H9 (cell line): ENCODE measurements around the gene NEK8. TPM values are rescaled to one million over a fixed set of nuclear protein-coding genes. Genes with fewer than 3 reads are reported as not detected.
"Not testable (repeated sequence)": the region's sequence is repeated elsewhere in the genome, so short reads cannot be mapped to it uniquely, and the experiment has no call there.

Experiments used
- DNase-seq: peaks from one replicate; pipeline ENCODE4 v3.0.0-alpha.2; 2017
- H2AFZ ChIP-seq: one replicate; pipeline ENCODE4 v1.6.1; 2013; ENCODE audit warnings: mild to moderate bottlenecking, low read length, control low read depth, moderate library complexity
- H2AK5ac ChIP-seq: 2 replicates; pipeline ENCODE4 v1.6.1; 2013; ENCODE audit warnings: low read length, control low read depth, mixed read lengths; ENCODE audit not compliant: insufficient read length
- H2BK120ac ChIP-seq: one replicate; pipeline ENCODE4 v1.6.1; 2013; ENCODE audit warnings: low read depth, mild to moderate bottlenecking, low read length, control low read depth, inconsistent platforms; ENCODE audit not compliant: poor library complexity, severe bottlenecking
- H2BK12ac ChIP-seq: 2 replicates; pipeline ENCODE4 v1.6.1; 2013; ENCODE audit warnings: low read length, control low read depth, mixed read lengths, low read depth; ENCODE audit not compliant: insufficient read length
- H2BK15ac ChIP-seq: 2 replicates; pipeline ENCODE4 v1.6.1; 2013; ENCODE audit warnings: low read depth, low read length, control low read depth
- H2BK20ac ChIP-seq: one replicate; pipeline ENCODE4 v1.6.1; 2013; ENCODE audit warnings: low read depth, mild to moderate bottlenecking, low read length, control low read depth, inconsistent platforms; ENCODE audit not compliant: poor library complexity, severe bottlenecking
- H2BK5ac ChIP-seq: 2 replicates; pipeline ENCODE4 v1.6.1; 2013; ENCODE audit warnings: low read length, control low read depth, mixed read lengths; ENCODE audit not compliant: insufficient read length
- H3K14ac ChIP-seq: 2 replicates; pipeline ENCODE4 v1.6.1; 2013; ENCODE audit warnings: low read length, control low read depth; ENCODE audit not compliant: insufficient read depth
- H3K18ac ChIP-seq: 2 replicates; pipeline ENCODE4 v1.6.1; 2013; ENCODE audit warnings: low read depth, mild to moderate bottlenecking, mixed read lengths, low read length, control low read depth; ENCODE audit not compliant: insufficient read length
- H3K23ac ChIP-seq: 2 replicates; pipeline ENCODE4 v1.6.1; 2013; ENCODE audit warnings: low read length, control low read depth, mixed read lengths, low read depth; ENCODE audit not compliant: insufficient read length
- H3K23me2 ChIP-seq: 2 replicates; pipeline ENCODE4 v1.6.1; 2013; ENCODE audit warnings: low read depth, mild to moderate bottlenecking, mixed read lengths, low read length, control low read depth; ENCODE audit not compliant: insufficient read length, poor library complexity, severe bottlenecking
- H3K27ac ChIP-seq: 2 replicates; pipeline ENCODE4 v1.5.1; 2013; ENCODE audit warnings: low read length, control low read depth, mixed read lengths, low read depth; ENCODE audit not compliant: insufficient read length
- H3K27me3 ChIP-seq: 2 replicates; pipeline ENCODE4 v1.6.1; 2013; ENCODE audit warnings: low read length, control low read depth, inconsistent platforms; ENCODE audit not compliant: insufficient read depth
- H3K4ac ChIP-seq: 2 replicates; pipeline ENCODE4 v1.6.1; 2013; ENCODE audit warnings: low read depth, mild to moderate bottlenecking, control low read depth, inconsistent platforms, low read length, moderate library complexity
- H3K4me1 ChIP-seq: 2 replicates; pipeline ENCODE4 v1.6.1; 2013; ENCODE audit warnings: low read length, control low read depth, inconsistent platforms; ENCODE audit not compliant: insufficient read depth
- H3K4me2 ChIP-seq: 2 replicates; pipeline ENCODE4 v1.6.1; 2013; ENCODE audit warnings: low read length, control low read depth, mixed read lengths; ENCODE audit not compliant: insufficient read length, insufficient read depth
- H3K56ac ChIP-seq: 2 replicates; pipeline ENCODE4 v1.6.1; 2013; ENCODE audit warnings: low read depth, mild to moderate bottlenecking, mixed read lengths, low read length, control low read depth; ENCODE audit not compliant: insufficient read length
- H3K79me1 ChIP-seq: 2 replicates; pipeline ENCODE4 v1.6.1; 2013; ENCODE audit warnings: low read depth, mild to moderate bottlenecking, moderate library complexity, low read length, control low read depth, inconsistent platforms; ENCODE audit not compliant: insufficient read depth, poor library complexity, severe bottlenecking
- H3K79me2 ChIP-seq: 2 replicates; pipeline ENCODE4 v1.6.1; 2013; ENCODE audit warnings: low read length, control low read depth, inconsistent platforms; ENCODE audit not compliant: insufficient read depth
- H3K9ac ChIP-seq: 2 replicates; pipeline ENCODE4 v1.6.1; 2013; ENCODE audit warnings: low read length, control low read depth, mixed read lengths; ENCODE audit not compliant: insufficient read length; ENCODE audit errors: extremely low read depth
- H3K9me3 ChIP-seq: one replicate; pipeline ENCODE4 v1.6.1; 2013; ENCODE audit warnings: low read depth, low read length, inconsistent platforms; ENCODE audit not compliant: control insufficient read depth
- H3T11ph ChIP-seq: one replicate; pipeline ENCODE4 v1.6.1; 2013; ENCODE audit warnings: mild to moderate bottlenecking, low read length, control low read depth, inconsistent platforms
- H4K20me1 ChIP-seq: one replicate; pipeline ENCODE4 v1.6.1; 2013; ENCODE audit not compliant: control insufficient read depth, insufficient read length, insufficient read depth
- H4K5ac ChIP-seq: 2 replicates; pipeline ENCODE4 v1.6.1; 2013; ENCODE audit warnings: low read depth, mild to moderate bottlenecking, mixed read lengths, low read length, control low read depth; ENCODE audit not compliant: insufficient read length
- H4K8ac ChIP-seq: replicated peaks from 2 replicates; pipeline ENCODE4 v1.6.1; 2013; ENCODE audit warnings: low read length, control low read depth, mixed read lengths, low read depth; ENCODE audit not compliant: insufficient read length
- H4K91ac ChIP-seq: 2 replicates; pipeline ENCODE4 v1.6.1; 2013; ENCODE audit warnings: low read depth, mild to moderate bottlenecking, moderate library complexity, mixed read lengths, low read length, control low read depth; ENCODE audit not compliant: insufficient read length
- H3K27ac Mint-ChIP-seq, 3 experiments: 2 replicates in 2 of 3; 3 replicates in 1 of 3; pipeline ENCODE4 v1.8.0; 2020 to 2021; ENCODE audit warnings: mixed read lengths in 3 of 3, mild to moderate bottlenecking in 1 of 3, moderate library complexity in 1 of 3
- H3K27me3 Mint-ChIP-seq: 2 replicates; pipeline ENCODE4 v1.8.0; 2021; ENCODE audit warnings: low read depth, mild to moderate bottlenecking, moderate library complexity, mixed read lengths
- H3K36me3 Mint-ChIP-seq, 3 experiments: 2 replicates in 2 of 3; 3 replicates in 1 of 3; pipeline ENCODE4 v1.8.0; 2020 to 2021; ENCODE audit warnings: low read depth in 3 of 3, mixed read lengths in 3 of 3; ENCODE audit not compliant: insufficient read depth in 1 of 3
- H3K4me1 Mint-ChIP-seq, 2 experiments: 2 replicates each; pipeline ENCODE4 v1.8.0; 2020; ENCODE audit warnings: mixed read lengths in 2 of 2
- H3K4me3 Mint-ChIP-seq, 2 experiments: 2 replicates in 1 of 2; 3 replicates in 1 of 2; pipeline ENCODE4 v1.8.0; 2020 to 2021; ENCODE audit warnings: mild to moderate bottlenecking in 2 of 2, mixed read lengths in 2 of 2, moderate library complexity in 1 of 2
- H3K9me3 Mint-ChIP-seq, 2 experiments: 2 replicates in 1 of 2; 3 replicates in 1 of 2; pipeline ENCODE4 v1.8.0; 2020; ENCODE audit warnings: mild to moderate bottlenecking in 2 of 2, mixed read lengths in 2 of 2, moderate library complexity in 1 of 2
- CTCF ChIP-seq: fragments of 200-600 bp; sonication (generic); conservative IDR thresholded peaks from 3 replicates; pipeline ENCODE4 v1.8.0; 2021; ENCODE audit warnings: antibody characterized with exemption, mild to moderate bottlenecking
- WGBS: extraction: QIAGEN DNeasy Blood & Tissue Kit; methylation state at CpG from one replicate; pipeline ENCODE4 v1.1.7; 2013; ENCODE audit warnings: missing lambda C conversion rate, low lambda C conversion rate, mixed read lengths; ENCODE audit not compliant: insufficient read length; ENCODE audit errors: extremely low coverage; 5-methylcytosine and 5-hydroxymethylcytosine counted together
- total RNA-seq: library from RNA; stranded (reverse); gene quantifications from 2 replicates; pipeline ENCODE4 v1.2.1, GENCODE V29; 2021

Gene NEK8
- total RNA-seq, 1 experiment from 2014 or later = 18.8 TPM

GRCh38 chr17:28777178-28777577 is 48.6 kb downstream of the NEK8 start:
- H3K56ac ChIP-seq = no peak overlapping the region
- no peak for TF ChIP-seq CTCF
- H4K20me1 ChIP-seq = no peaks in the 10 kb centered on the region
- no peak overlapping the region for H4K8ac ChIP-seq
- no peak overlapping the region for H4K91ac ChIP-seq
- no peak overlapping the region for H2BK12ac ChIP-seq
- H3K9me3 ChIP-seq = no peaks in the 10 kb centered on the region
- no peak overlapping the region for H3K14ac ChIP-seq
- H4K5ac ChIP-seq = no peak overlapping the region
- no peaks in the 10 kb centered on the region for H3K9me3 Mint-ChIP-seq
- H3K23me2 ChIP-seq = no peaks in the 10 kb centered on the region
- no peak overlapping the region for H2AK5ac ChIP-seq
- DNase-seq = no peak
- H3K27ac Mint-ChIP-seq = peak overlapping the region in 2 of 3 experiments; percentile 36 to 71; a peak in 1 of 7 replicates
- no peak overlapping the region for H2AFZ ChIP-seq
- H3K9ac ChIP-seq = no peak overlapping the region
- H3T11ph ChIP-seq = no peak overlapping the region
- H3K27me3 ChIP-seq = no peaks in the 10 kb centered on the region
- H3K4me1 ChIP-seq = no peaks in the 10 kb centered on the region
- H3K4me2 ChIP-seq = no peak overlapping the region
- H3K79me1 ChIP-seq = no peaks in the 10 kb centered on the region
- H2BK120ac ChIP-seq = no peak overlapping the region
- WGBS = no CpG with 5 or more reads among the region's 1 CpG
- no peak overlapping the region for H3K18ac ChIP-seq
- H3K4me1 Mint-ChIP-seq = peaks cover 0 to 10% of the 10 kb centered on the region in 2 experiments; a peak in 2 of 4 replicates
- no peak overlapping the region for H2BK5ac ChIP-seq
- no peak overlapping the region for H3K23ac ChIP-seq
- H2BK15ac ChIP-seq = no peak overlapping the region
- H3K79me2 ChIP-seq = peaks cover 10% of the 10 kb centered on the region; the same call in 1 of the 2 replicates
- no peak overlapping the region for H2BK20ac ChIP-seq
- peaks cover 26 to 41% (median 33%) of the 10 kb centered on the region in 3 experiments; a peak in 6 of 7 replicates for H3K36me3 Mint-ChIP-seq
- H3K27ac ChIP-seq = no peak overlapping the region
- no peaks in the 10 kb centered on the region for H3K27me3 Mint-ChIP-seq
- H3K4me3 Mint-ChIP-seq = no peak overlapping the region
- no peak overlapping the region for H3K4ac ChIP-seq

GRCh38 chr17:28779601-28780000 is 51.0 kb downstream of the NEK8 start:
- H4K8ac ChIP-seq, H3K4me1 Mint-ChIP-seq, H4K91ac ChIP-seq, H3K27me3 Mint-ChIP-seq, H3K4ac ChIP-seq, H2AK5ac ChIP-seq, H3K14ac ChIP-seq, H2BK20ac ChIP-seq, H3T11ph ChIP-seq, H3K9me3 Mint-ChIP-seq, H3K9ac ChIP-seq, H3K23ac ChIP-seq, H4K5ac ChIP-seq, H3K4me1 ChIP-seq, H2BK12ac ChIP-seq, H3K18ac ChIP-seq, H2AFZ ChIP-seq, H3K27ac ChIP-seq, H3K56ac ChIP-seq, H3K79me1 ChIP-seq, H2BK5ac ChIP-seq, DNase-seq, H3K23me2 ChIP-seq, H3K9me3 ChIP-seq, H2BK15ac ChIP-seq, H2BK120ac ChIP-seq, H3K27ac Mint-ChIP-seq, H3K79me2 ChIP-seq, H4K20me1 ChIP-seq, H3K4me2 ChIP-seq, H3K27me3 ChIP-seq, H3K4me3 Mint-ChIP-seq: not testable (repeated sequence)
- H3K36me3 Mint-ChIP-seq = peaks cover 15 to 29% (median 21%) of the 10 kb centered on the region in 3 experiments; a peak in 6 of 7 replicates
- WGBS = no CpG with 5 or more reads among the region's 13 CpGs
